GM18867 (cell line): ENCODE data around the gene ZSCAN16.

ENCODE experiments used
- ATAC-seq: cut with Tn5 transposase; IDR thresholded peaks from one replicate; pipeline ENCODE4 v1.9.1; 2021; ENCODE audit warnings: mild to moderate bottlenecking, moderate library complexity; ENCODE audit not compliant: unreplicated experiment

ZSCAN16 gene

DNA sequence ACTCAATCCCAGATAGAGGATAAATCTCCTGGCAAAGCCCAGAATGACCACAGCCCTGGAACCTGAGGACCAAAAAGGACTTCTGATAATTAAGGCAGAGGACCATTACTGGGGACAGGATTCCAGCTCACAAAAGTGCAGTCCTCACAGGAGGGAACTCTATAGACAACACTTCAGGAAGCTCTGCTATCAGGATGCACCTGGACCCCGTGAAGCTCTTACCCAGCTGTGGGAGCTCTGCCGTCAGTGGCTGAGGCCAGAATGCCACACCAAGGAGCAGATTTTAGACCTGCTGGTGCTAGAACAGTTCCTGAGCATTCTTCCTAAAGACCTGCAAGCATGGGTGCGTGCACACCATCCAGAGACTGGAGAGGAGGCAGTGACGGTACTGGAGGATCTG lies 992 bp downstream of the ZSCAN16 start:
- no peak for ATAC-seq

DNA sequence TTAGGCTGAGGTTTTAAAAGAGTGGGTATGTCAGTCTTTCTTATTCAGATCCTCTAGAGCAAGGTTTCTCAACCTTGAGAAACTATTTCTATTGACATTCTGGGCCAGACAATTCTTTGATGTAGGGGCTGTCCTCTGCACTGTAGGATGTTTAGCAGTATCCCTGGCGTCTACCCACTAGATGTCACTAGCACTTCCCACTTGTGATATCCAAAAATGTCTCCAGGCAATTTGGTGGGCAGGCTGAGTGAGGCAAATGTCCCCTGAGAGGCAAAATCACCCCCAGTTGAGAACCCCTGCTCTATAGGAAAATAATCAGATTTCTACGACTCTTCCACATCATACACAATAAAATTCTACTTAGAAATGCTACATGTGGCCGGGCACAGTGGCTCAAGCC lies 9.6 kb downstream of the ZSCAN16 start:
- ATAC-seq = no peak

DNA sequence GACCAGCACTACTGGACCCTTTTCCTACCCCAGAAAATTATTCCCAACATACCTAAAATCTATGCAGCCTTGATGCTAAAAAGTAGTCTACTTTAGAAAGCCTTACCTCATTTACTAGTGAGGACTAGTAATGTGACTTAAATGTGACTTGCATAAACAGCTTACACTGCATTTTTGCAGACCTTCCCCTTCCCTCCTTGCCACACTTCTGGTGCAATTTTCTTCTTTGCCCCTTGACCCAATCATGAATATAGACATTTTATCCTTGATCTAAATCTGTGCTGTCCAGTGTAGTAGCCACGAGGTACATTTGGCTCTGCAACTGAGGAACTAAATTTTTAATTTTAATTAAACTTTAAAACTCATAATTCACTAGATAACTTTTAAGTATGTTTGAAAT lies 10.3 kb downstream of the ZSCAN16 start:
- no peak for ATAC-seq

DNA sequence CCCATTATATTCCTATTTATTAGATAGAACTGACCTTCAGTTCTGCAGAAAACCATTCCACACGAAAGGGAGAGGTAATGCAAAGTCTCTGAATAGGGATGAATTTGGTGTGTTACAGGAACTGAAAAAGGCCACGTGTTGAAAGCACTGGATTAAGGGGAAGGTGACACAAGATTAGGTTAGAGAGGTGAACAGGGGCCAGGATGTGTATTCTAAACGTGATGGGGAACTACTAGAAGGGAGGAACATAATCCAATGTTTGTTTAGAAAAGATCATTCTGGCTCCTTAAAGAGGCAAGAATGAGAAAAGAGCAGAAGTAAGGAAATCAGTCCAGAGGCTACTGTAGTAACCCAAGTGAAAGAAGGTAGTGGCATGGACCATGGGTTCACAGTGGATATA lies 11.0 kb downstream of the ZSCAN16 start:
- ATAC-seq = no peak

DNA sequence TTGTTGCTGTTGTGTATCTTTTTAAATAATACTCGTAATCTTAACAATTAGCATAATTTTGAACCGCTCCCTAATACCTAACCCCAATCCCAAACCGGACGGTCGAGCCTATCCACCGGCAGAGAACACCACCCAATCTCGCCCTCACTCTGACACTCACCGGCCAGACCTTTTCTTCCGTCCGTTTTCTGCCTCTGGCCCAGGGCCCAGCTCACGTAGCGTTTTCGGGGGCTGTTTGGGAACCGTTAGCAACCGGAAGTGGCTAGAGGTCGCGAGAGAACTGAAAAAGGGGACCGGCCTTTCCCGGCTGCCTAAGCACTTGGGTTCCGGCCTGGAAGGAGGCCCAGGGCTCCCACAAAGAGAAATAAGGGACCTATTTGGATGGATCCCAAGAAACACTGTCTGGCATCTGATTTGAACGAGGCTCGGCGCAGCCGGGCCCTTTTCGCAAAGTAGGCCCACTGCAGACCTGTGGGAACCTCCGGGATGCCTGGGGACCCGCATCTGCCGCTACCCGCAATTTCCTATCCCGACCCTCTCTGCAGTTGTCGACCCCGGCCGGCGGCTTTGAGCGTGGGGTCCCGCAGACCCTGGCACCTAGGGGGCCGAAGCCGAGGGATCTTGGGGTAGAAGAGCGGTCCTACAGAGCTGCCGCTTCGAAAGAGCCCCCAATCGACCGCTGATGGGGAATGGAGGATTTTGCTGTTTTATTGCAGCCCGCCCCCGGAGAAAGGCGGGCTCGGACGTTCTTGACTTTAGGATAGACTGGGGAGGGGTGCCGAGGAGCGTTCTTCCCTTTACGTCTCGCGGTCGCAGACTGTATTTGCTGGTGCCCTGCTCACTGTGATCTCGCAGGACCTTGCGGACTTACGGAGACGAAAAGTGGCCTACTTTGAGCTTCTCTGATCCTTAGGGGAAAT lies 12.4 kb downstream of the ZSCAN16 start:
- ATAC-seq = peak; percentile 64

DNA sequence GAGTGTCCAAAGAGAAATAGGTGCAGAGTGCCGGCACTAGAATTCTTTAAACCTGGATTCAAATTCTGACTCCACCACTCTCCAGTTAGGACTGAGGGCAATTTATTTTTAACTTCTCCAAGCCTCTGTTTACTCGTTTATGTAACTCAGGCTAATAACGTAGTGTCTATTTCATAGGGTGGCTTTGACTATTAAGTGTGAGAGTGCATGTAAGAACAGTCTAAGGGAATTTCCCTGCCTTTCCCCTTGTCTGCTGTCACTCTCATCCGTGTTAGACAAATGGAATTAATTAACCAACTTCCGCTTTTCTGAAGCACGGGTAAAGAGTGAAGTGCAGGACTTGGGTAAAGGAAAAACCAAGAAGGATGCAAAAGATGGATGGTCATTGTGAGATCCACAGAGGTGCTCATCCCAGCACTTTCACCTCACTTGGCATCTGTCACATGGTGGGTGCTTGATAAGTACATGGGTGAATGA lies 13.1 kb downstream of the ZSCAN16 start:
- no peak for ATAC-seq

DNA sequence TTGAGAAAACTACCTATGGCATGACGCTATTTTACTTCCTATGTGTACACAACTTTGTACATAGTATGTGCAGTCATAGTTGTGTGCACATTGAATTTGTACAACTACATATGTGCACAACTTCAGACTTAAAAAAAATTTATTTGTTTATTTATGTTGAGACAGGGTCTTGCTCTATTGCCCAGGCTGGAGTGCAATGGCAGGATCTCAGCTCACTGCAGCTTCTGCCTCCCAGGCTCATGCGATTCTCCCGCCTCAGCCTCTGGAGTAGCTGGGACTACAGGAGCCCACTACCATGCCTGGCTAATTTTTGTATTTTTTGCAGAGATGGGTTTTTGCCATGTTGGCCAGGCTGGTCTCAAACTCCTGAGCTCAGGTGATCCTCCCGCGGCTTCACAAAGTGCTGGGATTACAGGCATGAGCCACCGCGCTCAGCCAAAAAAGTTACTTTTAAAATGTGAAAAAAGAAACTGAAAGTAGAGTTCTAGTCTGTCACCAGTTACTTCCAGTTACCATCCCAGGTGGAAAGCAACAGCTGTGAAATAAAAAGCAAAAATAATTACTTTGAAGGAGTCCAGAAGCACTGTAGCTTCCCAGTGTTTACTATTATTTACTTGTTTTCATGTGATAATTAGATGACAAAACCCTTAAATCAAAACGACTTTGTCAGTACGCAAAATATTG lies 15.6 kb downstream of the ZSCAN16 start:
- ATAC-seq = no peak

DNA sequence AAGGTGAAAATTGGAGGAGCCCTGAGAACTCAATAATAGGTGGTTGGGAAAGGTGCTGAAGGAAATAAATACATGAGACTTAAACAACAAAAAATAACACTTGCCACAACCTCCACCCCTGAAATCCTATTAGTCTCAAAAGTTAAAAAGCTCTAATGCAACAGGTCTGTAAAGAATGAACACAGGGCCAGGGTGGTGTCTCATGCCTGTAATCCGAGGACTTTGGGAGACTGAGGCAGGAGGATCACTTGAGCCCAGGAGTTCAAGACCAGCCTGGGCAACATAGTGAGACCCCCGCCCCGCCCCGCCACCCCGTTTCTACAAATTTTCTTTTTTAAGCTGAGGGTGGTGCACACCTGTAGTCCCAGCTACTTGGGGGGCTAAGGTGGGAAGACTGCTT lies 16.2 kb downstream of the ZSCAN16 start:
- ATAC-seq = no peak

DNA sequence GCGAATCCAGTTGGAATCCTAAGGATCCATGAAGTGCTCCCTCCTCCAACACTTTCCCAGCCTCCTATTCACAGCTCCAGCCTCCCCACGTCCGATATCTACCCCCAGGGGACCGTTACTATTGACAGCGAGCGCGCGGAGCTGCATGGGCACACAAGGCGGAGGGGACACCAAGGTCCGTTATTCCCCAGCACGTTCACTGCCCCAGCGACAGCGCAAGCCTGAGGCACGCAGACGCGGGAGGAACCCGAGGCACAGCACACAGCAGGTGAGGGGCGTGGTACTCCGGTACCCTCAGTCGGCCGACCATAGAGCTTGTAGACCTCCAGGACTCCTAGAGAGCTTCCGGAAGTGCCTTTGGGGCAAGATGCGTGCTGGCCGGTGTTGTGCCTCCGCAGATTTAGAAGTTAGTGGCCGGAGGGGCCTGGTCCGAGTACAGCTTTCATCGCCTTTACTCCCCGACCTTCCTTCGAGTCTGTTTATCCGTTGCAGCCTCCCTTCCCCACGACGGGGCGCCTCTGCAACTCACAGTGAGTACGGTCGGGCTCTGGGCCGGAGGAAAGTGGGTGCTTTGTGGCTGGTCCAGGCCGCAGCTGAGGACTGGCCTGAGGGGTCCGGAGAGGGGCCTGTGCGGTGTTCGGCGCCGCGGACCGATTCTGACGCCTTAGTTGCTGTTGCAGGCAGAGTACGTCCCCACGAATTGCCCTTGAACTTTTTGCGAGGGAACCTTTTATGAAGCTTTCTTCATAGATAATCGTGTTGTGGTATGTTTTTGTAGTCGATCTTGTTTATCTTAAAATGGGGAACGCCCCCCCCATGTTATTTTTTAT lies 17.3 kb downstream of the ZSCAN16 start, which contains the start of gene ZKSCAN8:
Gene ZKSCAN8 (plus strand): TSS at position 384 of the 830 bp plus-strand sequence. CDS start 6,525 bp downstream, outside the sequence.
- peak; percentile 86 for ATAC-seq

DNA sequence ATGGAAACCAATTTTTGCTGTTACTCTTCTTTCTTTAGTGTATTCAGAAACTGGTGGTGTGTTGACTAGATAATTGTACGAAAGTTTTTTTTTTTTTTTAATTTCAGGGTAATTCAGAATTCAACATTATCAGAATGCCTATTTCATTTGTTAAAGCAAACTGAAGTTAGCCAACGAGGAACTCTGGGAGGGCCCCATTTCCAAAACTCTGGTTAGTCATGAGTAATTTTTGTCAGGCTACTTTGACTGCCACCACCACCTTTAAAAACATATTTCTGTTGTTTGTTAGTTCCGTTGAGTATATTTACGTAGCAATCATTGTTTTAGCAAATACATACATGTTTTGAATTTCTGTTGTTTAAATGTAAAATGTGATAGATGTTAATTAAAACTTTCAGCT lies 18.0 kb downstream of the ZSCAN16 start:
- no peak for ATAC-seq

DNA sequence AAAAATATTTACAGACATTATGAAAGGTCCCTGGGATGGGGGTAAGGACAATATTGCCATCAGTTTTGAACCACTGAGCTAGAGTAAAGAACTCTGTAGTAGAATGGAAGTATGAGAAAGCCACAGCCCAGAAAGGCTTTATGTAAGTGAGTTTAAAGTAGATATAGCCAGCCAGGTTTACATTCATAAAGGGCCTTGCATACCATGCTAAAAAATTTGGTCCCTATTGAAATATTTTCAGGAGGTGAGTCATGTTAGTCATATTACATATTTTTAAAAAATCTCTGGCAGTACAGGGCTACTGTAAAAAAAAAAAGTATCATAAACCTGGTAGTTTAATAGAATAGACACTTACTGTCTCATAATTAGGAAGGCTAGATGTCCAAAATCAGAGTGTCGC lies 20.8 kb downstream of the ZSCAN16 start:
- no peak for ATAC-seq

DNA sequence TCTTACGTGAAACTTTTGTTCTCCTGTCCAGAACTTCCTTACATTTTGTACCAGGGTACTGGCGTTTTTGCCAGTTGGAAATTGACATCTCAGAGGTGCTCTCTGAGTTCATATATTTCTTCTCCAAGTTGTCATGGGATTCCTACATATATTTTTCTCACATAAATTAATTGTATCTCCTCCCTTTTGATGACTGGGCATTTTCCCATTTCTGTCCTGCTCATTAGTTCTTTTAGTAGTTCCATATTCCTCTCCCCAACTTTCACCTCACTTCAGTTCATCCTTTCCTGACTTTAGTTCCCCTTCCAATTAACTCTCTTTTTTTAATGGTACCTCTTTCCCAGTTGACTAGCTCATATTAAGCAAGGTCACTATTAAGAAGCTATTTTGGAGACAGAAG lies 28.1 kb downstream of the ZSCAN16 start:
- no peak for ATAC-seq

DNA sequence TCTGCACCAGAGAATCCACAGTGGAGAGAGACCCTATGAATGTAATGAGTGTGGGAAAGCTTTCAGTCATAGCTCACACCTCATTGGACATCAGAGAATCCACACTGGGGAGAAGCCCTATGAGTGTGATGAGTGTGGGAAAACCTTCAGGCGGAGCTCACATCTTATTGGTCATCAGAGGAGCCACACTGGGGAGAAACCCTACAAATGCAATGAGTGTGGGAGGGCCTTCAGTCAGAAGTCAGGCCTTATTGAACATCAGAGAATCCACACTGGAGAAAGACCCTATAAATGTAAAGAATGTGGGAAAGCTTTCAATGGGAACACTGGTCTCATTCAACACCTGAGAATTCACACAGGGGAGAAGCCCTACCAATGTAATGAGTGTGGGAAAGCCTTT lies 29.1 kb downstream of the ZSCAN16 start:
- no peak for ATAC-seq

DNA sequence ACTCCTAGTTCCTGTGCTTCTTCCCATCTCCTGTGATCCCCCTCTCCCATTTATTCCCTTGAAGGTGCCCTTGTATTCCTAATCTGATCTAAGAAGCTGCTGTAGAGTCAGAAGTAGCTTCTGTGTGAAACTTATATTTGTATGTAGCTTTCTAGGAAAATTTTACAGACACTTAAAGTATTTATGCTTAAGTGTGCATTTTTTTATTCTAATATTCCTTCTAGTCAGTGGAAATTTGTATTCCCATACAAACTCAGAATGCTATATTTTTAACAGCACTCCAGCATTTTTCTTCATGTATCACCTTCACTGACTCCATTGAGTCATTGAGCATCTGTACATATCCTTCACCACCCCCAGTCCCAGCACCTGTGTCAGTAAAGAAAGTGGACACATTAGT lies 29.9 kb downstream of the ZSCAN16 start:
- no peak for ATAC-seq

DNA sequence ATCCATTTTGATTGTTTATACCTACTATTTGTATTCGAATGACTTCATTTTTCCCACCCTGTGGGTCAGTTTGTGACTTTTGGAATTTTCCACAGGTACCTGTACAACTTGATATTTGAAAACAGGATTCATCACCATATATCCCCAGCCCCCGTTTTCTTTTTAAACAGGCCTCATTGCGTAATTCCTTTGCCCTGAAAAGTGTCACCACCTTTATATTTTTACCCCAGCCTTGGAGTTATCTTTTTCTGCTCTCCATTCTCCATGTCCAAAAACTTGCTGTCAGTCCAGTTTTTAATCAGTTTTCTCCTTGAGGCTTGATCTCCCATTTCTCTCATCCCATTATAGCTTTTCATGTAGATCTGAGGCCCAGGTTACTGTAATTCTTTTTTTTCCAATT lies 33.9 kb downstream of the ZSCAN16 start:
- ATAC-seq = no peak

DNA sequence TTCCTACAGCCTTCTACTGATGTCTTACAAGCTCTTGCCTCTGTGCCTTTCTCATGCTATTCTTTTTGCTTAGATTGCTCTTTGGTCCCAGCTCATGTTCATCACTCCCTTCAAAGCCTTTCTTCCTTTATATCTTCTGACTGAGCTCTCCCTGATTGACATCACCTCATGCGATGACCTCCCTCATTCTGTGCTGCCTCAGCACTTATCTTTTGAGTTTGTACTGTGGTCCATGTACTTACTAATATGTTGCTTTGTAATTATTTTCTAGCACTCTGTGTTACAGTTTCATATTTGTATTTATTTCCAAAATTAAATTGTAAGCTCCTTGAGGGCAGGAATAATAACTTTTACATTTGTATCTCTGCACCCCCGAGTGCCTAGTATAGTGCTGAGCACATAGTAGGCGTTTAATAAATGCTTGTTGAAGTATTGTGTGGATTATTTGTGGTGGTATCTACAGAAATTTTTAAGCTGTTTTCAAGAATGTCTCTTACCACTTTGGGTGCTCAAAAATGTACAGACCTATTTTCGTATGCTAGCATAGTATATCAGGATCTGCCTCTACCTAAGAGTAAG lies 34.7 kb downstream of the ZSCAN16 start:
- ATAC-seq = no peak

DNA sequence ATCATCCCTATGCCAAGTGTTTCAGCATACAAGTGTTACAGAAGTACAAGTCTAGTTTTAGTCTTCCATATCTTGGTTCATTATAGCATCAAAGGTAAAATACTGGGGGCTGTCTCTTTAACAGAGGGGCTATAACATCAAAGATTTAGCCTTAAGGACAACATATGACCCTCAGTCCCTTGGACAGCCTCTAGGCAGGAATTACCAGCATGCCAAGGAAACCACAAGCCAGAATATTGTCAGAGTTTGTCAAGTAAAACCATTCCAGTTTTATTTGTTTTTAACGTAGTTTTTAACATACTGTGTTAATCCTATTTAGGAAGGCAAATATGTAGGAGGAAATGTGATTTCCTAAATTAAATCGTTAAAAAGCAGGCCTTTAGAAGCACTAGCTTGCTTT lies 35.8 kb downstream of the ZSCAN16 start:
- ATAC-seq = no peak

DNA sequence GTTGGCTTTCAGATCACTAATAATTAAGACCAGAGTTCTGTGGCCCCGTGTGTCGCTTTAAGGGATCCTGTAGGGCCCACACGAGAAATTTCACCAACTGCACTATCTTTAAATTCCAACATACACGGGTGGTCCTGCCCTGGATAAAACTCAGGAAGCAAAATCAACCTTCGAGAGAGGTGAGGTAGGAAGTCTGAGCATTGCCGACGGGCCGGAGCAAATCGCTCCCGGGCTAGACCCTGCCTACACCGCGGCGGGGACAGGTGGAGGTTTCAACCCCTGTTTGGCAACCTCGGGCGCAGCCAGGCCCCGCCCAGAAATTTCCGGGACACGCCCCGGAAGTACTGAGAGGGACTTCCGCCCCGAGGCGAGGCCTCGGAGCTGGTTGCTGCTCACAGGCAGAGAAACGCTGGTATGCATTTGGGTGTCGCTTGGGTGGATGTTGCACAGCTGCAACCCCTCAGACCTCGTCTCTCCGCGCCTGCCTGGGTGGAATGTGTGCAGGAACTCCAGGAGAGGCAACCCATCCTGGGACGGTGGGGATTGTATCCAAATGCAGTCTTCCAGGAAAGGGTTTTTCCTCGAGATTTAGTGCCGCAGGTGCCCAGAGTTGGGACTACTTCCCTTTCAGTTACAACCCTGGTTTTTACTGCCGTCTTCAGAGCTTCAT lies 37.1 kb downstream of the ZSCAN16 start:
- ATAC-seq = peak; percentile 93

DNA sequence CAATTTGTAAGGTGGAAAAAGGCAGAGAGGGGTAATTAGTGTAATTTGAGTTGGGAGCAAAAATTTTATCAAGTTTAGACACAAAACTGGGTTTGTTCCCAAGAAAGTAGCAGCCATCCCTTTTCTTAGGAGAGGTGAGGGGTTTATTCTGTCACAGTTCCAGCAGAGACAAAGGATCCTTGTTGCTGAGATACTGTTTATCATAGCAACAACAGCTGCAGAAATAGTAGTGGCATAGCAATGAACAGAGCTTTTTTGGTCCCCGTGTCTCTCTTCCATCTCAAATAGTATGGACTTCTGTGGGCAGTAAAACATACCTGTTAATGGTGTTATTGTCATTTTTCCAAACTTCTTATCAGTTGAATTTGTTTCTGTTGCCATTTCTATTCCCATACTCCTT lies 41.2 kb downstream of the ZSCAN16 start:
- ATAC-seq = no peak

DNA sequence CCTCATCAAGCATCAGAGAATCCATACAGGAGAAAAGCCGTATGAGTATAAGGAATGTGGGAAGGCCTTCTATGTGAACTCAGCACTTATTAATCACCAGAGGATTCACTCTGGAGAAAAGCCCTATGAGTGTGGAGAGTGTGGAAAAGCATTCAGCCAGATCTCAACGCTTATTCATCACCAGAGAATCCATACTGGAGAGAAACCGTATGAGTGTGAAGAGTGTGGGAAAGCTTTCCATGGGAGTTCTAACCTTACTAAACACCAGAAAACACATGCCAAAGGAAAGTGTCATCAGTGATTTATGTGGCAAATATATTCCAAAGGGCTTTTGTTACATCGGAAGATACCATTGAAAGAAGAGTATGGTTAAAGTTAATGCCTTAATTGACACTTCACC lies 42.7 kb downstream of the ZSCAN16 start:
- ATAC-seq = no peak
